ENCODE results near the gene CMSS1.

GRCh38 chr3:99943931-99944761, 126.5 kb downstream of the CMSS1 start:
- TF ChIP-seq CTCF (IDR thresholded peaks at IDR 0.05; ENCODE audit: low read length): no peak
- TF ChIP-seq EZH2 (IDR thresholded peaks at IDR 0.05; ENCODE audit: borderline replicate concordance, low read length): no peak

Measured in OCI-LY1 (cell line).